ENCODE results near the gene PLA2G6. TPM values are rescaled to one million over a fixed set of nuclear protein-coding genes. Genes with fewer than 3 reads are reported as not detected.

Gene PLA2G6
- total and polyA plus RNA-seq, 9 donors = 16.4 to 68.4 (median 39.4) TPM

GRCh38 chr22:38132136-38132535 lies 49.5 kb downstream of the PLA2G6 start:
- no peaks in the 10 kb centered on the region for H3K36me3 ChIP-seq
- H3K4me1 ChIP-seq (ENCODE audit: insufficient read depth) = peaks cover 2% of the 10 kb centered on the region
- no peaks in the 10 kb centered on the region for H3K27me3 ChIP-seq
- TF ChIP-seq CTCF (IDR thresholded peaks at IDR 0.05) (no peak), EP300 (IDR thresholded peaks at IDR 0.05) (no peak), POLR2A (IDR thresholded peaks at IDR 0.05) (no peak)
- no peak overlapping the region for H3K4me3 ChIP-seq
- peak in 1 of 5 donors; percentile 8 for DNase-seq
- no peak overlapping the region for H3K27ac ChIP-seq
- intact Hi-C loops (cut with DNase I) = no loop called here
- 88 to 93% (median 90%) methylated on average over 7 of the region's 7 CpGs for WGBS, 3 donors
- H3K9me3 ChIP-seq = no peaks in the 10 kb centered on the region

GRCh38 chr22:38131399-38131798 lies 50.2 kb downstream of the PLA2G6 start:
- DNase-seq = no peak
- no peaks in the 10 kb centered on the region for H3K36me3 ChIP-seq

GRCh38 chr22:38129856-38130255 lies 51.8 kb downstream of the PLA2G6 start:
- WGBS, 3 donors = 86 to 92% (median 90%) methylated on average over 9 of the region's 9 CpGs
- DNase-seq = no peak
- H3K36me3 ChIP-seq = no peaks in the 10 kb centered on the region

More at GRCh38 chr22:38131399-38131798, 50.2 kb downstream of the PLA2G6 start:
- 20 to 38% (median 24%) methylated on average over 2 of the region's 2 CpGs for WGBS, 3 donors
- no peak overlapping the region for H3K27ac ChIP-seq
- peaks cover 2% of the 10 kb centered on the region for H3K4me1 ChIP-seq (ENCODE audit: insufficient read depth)
- no peaks in the 10 kb centered on the region for H3K27me3 ChIP-seq
- intact Hi-C loops (cut with DNase I) = no loop called here
- H3K9me3 ChIP-seq = no peaks in the 10 kb centered on the region
- no peak overlapping the region for H3K4me3 ChIP-seq
- TF ChIP-seq CTCF (IDR thresholded peaks at IDR 0.05) (no peak), POLR2A (IDR thresholded peaks at IDR 0.05) (no peak), EP300 (IDR thresholded peaks at IDR 0.05) (no peak)

GRCh38 chr22:38129021-38129420 lies 52.6 kb downstream of the PLA2G6 start:
- no peak for TF ChIP-seq POLR2A (IDR thresholded peaks at IDR 0.05)
- TF ChIP-seq CTCF (IDR thresholded peaks at IDR 0.05) = no peak
- no peak for TF ChIP-seq EP300 (IDR thresholded peaks at IDR 0.05)
- no peaks in the 10 kb centered on the region for H3K9me3 ChIP-seq
- no peaks in the 10 kb centered on the region for H3K27me3 ChIP-seq
- no peaks in the 10 kb centered on the region for H3K36me3 ChIP-seq
- 81 to 87% (median 85%) methylated on average over 10 of the region's 10 CpGs for WGBS, 3 donors
- H3K27ac ChIP-seq = no peak overlapping the region
- peaks cover 2% of the 10 kb centered on the region for H3K4me1 ChIP-seq (ENCODE audit: insufficient read depth)
- DNase-seq = no peak
- H3K4me3 ChIP-seq = no peak overlapping the region
- intact Hi-C loops (cut with DNase I) = no loop called here

More at GRCh38 chr22:38129856-38130255, 51.8 kb downstream of the PLA2G6 start:
- Histone ChIP-seq H3K4me3 (no peak overlapping the region), H3K27me3 (no peaks in the 10 kb centered on the region), H3K4me1 (ENCODE audit: insufficient read depth) (peaks cover 2% of the 10 kb centered on the region), H3K27ac (no peak overlapping the region), H3K9me3 (no peaks in the 10 kb centered on the region)
- TF ChIP-seq EP300 (IDR thresholded peaks at IDR 0.05) (no peak), CTCF (IDR thresholded peaks at IDR 0.05) (no peak), POLR2A (IDR thresholded peaks at IDR 0.05) (no peak)
- intact Hi-C loops (cut with DNase I) = no loop called here

Measured in ovary (tissue), 9 donors.